CD14-positive monocyte (primary cell): ENCODE measurements around the gene CAMTA1. TPM values are rescaled to one million over a fixed set of nuclear protein-coding genes. Genes with fewer than 3 reads are reported as not detected.

Experiments
- DNase-seq, 3 donors: peaks; one replicate each; pipeline ENCODE4 v3.0.0-alpha.2; 2011 to 2022
- H2AFZ ChIP-seq: 2 replicates; pipeline ENCODE4 v1.6.0; 2012; ENCODE audit warnings: mild to moderate bottlenecking, low read depth, low read length, inconsistent platforms; ENCODE audit not compliant: insufficient read depth, poor library complexity, severe bottlenecking
- H3K27ac ChIP-seq, 2 donors: 1 replicate in 1 of 2; 2 replicates in 1 of 2; pipeline ENCODE4 v1.5.1; 2012 to 2013; ENCODE audit warnings: low read length in 2 of 2, control low read depth in 1 of 2, inconsistent platforms in 1 of 2, low read depth in 1 of 2, mild to moderate bottlenecking in 1 of 2
- H3K27me3 ChIP-seq, 2 donors: one replicate each; pipeline versions ENCODE4 v1.6.0 to v1.6.1; 2011 to 2013; ENCODE audit warnings: low read length in 2 of 2; ENCODE audit not compliant: control insufficient read depth in 2 of 2, insufficient read depth in 2 of 2
- H3K36me3 ChIP-seq, 2 donors: replicated peaks in 1 of 2; 1 replicate in 1 of 2; 2 replicates in 1 of 2; pipeline versions ENCODE4 v1.5.1 to v1.6.1; 2012 to 2013; ENCODE audit warnings: low read length in 2 of 2, control low read depth in 1 of 2, inconsistent platforms in 1 of 2, mild to moderate bottlenecking in 1 of 2; ENCODE audit not compliant: insufficient read depth in 2 of 2, control insufficient read depth in 1 of 2
- H3K4me1 ChIP-seq, 2 donors: 1 replicate in 1 of 2; 2 replicates in 1 of 2; pipeline versions ENCODE4 v1.5.1 to v1.6.1; 2012 to 2013; ENCODE audit warnings: low read length in 2 of 2, control low read depth in 1 of 2, inconsistent platforms in 1 of 2, mild to moderate bottlenecking in 1 of 2, moderate library complexity in 1 of 2; ENCODE audit not compliant: insufficient read depth in 2 of 2, control insufficient read depth in 1 of 2
- H3K4me2 ChIP-seq: replicated peaks from 2 replicates; pipeline ENCODE3; 2012; ENCODE audit warnings: low read length, moderate library complexity, mild to moderate bottlenecking; ENCODE audit not compliant: poor library complexity, severe bottlenecking; ENCODE audit errors: extremely low read depth
- H3K4me3 ChIP-seq, 3 experiments: fragments of 200-600 bp in 1 of 3; sonication (generic) in 1 of 3; replicated peaks in 1 of 3; 1 replicate in 2 of 3; 2 replicates in 1 of 3; pipeline ENCODE4 v1.5.1; 2011 to 2013; ENCODE audit warnings: low read length in 3 of 3, mild to moderate bottlenecking in 3 of 3, control low read depth in 2 of 3, low read depth in 2 of 3, inconsistent platforms in 1 of 3, moderate library complexity in 1 of 3
- H3K79me2 ChIP-seq: 2 replicates; pipeline ENCODE4 v1.6.0; 2012; ENCODE audit warnings: mild to moderate bottlenecking, control low read depth, inconsistent platforms, low read length, moderate library complexity; ENCODE audit not compliant: insufficient read depth
- H3K9ac ChIP-seq: 2 replicates; pipeline ENCODE4 v1.6.0; 2017; ENCODE audit warnings: low read length, mild to moderate bottlenecking; ENCODE audit not compliant: insufficient read depth, poor library complexity, severe bottlenecking
- H3K9me3 ChIP-seq, 2 donors: replicated peaks in 1 of 2; 1 replicate in 1 of 2; 2 replicates in 1 of 2; pipeline versions ENCODE4 v1.5.1 to v1.6.1; 2012 to 2013; ENCODE audit warnings: low read length in 2 of 2, control low read depth in 1 of 2; ENCODE audit not compliant: control insufficient read depth in 1 of 2, insufficient read depth in 1 of 2
- H4K20me1 ChIP-seq: 2 replicates; pipeline ENCODE4 v1.6.0; 2012; ENCODE audit warnings: mild to moderate bottlenecking, low read length, control low read depth, moderate library complexity; ENCODE audit not compliant: insufficient read depth
- H3K27ac Mint-ChIP-seq, 7 donors: one replicate each; pipeline ENCODE4 v1.8.0; 2020; ENCODE audit warnings: mild to moderate bottlenecking in 7 of 7, mixed read lengths in 7 of 7, moderate library complexity in 6 of 7, inconsistent platforms in 2 of 7
- H3K27me3 Mint-ChIP-seq, 3 donors: one replicate each; pipeline ENCODE4 v1.8.0; 2021 to 2022; ENCODE audit warnings: low read depth in 3 of 3, mild to moderate bottlenecking in 3 of 3, mixed read lengths in 3 of 3, moderate library complexity in 3 of 3, inconsistent platforms in 1 of 3
- H3K36me3 Mint-ChIP-seq, 2 donors: one replicate each; pipeline ENCODE4 v1.8.0; 2020; ENCODE audit warnings: mixed read lengths in 2 of 2, inconsistent platforms in 1 of 2, mild to moderate bottlenecking in 1 of 2
- H3K4me1 Mint-ChIP-seq: one replicate; pipeline ENCODE4 v1.8.0; 2020; ENCODE audit warnings: mild to moderate bottlenecking, mixed read lengths
- H3K4me3 Mint-ChIP-seq, 2 donors: one replicate each; pipeline ENCODE4 v1.8.0; 2020; ENCODE audit warnings: mild to moderate bottlenecking in 2 of 2, mixed read lengths in 2 of 2, moderate library complexity in 1 of 2
- H3K9me3 Mint-ChIP-seq, 7 donors: one replicate each; pipeline ENCODE4 v1.8.0; 2020 to 2022; ENCODE audit warnings: mixed read lengths in 7 of 7, mild to moderate bottlenecking in 6 of 7, moderate library complexity in 6 of 7, inconsistent platforms in 2 of 7
- CTCF ChIP-seq: fragments of 200-600 bp; IDR thresholded peaks from one replicate; pipeline ENCODE4 v1.8.0; 2022; ENCODE audit warnings: antibody characterized with exemption, mild to moderate bottlenecking
- WGBS: methylation state at CpG from one replicate; pipeline ENCODE4 v1.1.5; 2013; ENCODE audit warnings: missing lambda C conversion rate; ENCODE audit not compliant: insufficient coverage; 5-methylcytosine and 5-hydroxymethylcytosine counted together
- intact Hi-C, 2 donors: fragments of 100-400 bp; cut with micrococcal nuclease; formaldehyde crosslinking; loops; one replicate each; pipeline versions ENCODE4 v1.15.0 to v1.15.1; 2023
- polyA plus RNA-seq, 3 donors: library from polyadenylated mRNA; depleted of rRNA in 1 of 3; unstranded in 2 of 3; stranded (reverse) in 1 of 3; fragments of 300-500 nt in 2 of 3; fragments of >200 nt in 1 of 3; fragmentation: Illumina TruSeq in 2 of 3; gene quantifications; 1 replicate in 2 of 3; 2 replicates in 1 of 3; pipeline ENCODE4 v1.2.3, GENCODE V29; 2012 to 2021

Gene CAMTA1
- polyA plus RNA-seq, 3 donors, result 52.0 to 89.6 (median 78.3) TPM

GRCh38 chr1:6991266-6991665, 206.0 kb downstream of the CAMTA1 start:
- no peaks in the 10 kb centered on the region for H3K79me2 ChIP-seq
- peaks cover 0 to 4% of the 10 kb centered on the region in 2 donors for H3K9me3 ChIP-seq
- H3K27ac ChIP-seq, result no peak overlapping the region
- H3K36me3 ChIP-seq, result no peaks in the 10 kb centered on the region
- TF ChIP-seq CTCF, result no peak
- intact Hi-C loops, result no loop called here
- Mint-ChIP-seq H3K27ac (no peak overlapping the region), H3K4me3 (no peak overlapping the region), H3K27me3 (peaks cover 5 to 14% (median 7%) of the 10 kb centered on the region in 3 donors), H3K9me3 (peaks cover 0 to 13% (median 3%) of the 10 kb centered on the region in 7 donors), H3K36me3 (no peaks in the 10 kb centered on the region), H3K4me1 (peaks cover under 1% of the 10 kb centered on the region)
- H2AFZ ChIP-seq, result no peak overlapping the region
- H3K4me2 ChIP-seq, result no peak overlapping the region
- DNase-seq, result no peak
- H3K4me1 ChIP-seq, result no peaks in the 10 kb centered on the region
- no peak overlapping the region for H3K4me3 ChIP-seq
- peaks cover 0 to 5% of the 10 kb centered on the region in 2 donors for H3K27me3 ChIP-seq
- WGBS, result no CpG with 5 or more reads among the region's 1 CpG
- no peak overlapping the region for H3K9ac ChIP-seq
- no peaks in the 10 kb centered on the region for H4K20me1 ChIP-seq

GRCh38 chr1:6995789-6996188, 210.5 kb downstream of the CAMTA1 start:
- no peak overlapping the region for H3K9ac ChIP-seq
- intact Hi-C loops, result no loop called here
- no peaks in the 10 kb centered on the region for H3K27me3 ChIP-seq
- peaks cover 0 to 4% of the 10 kb centered on the region in 2 donors for H3K9me3 ChIP-seq
- H3K79me2 ChIP-seq, result no peaks in the 10 kb centered on the region
- H3K4me2 ChIP-seq, result no peak overlapping the region
- H3K4me3 Mint-ChIP-seq, result no peak overlapping the region
- no peaks in the 10 kb centered on the region for H3K4me1 ChIP-seq
- no peak overlapping the region for H3K4me3 ChIP-seq
- peaks cover 3% of the 10 kb centered on the region for H3K4me1 Mint-ChIP-seq
- peaks cover 1 to 6% (median 3%) of the 10 kb centered on the region in 3 donors for H3K27me3 Mint-ChIP-seq
- no peak overlapping the region for H2AFZ ChIP-seq
- H3K9me3 Mint-ChIP-seq, result peaks cover 0 to 9% (median 3%) of the 10 kb centered on the region in 7 donors
- H4K20me1 ChIP-seq, result no peaks in the 10 kb centered on the region
- no peak overlapping the region for H3K27ac Mint-ChIP-seq
- DNase-seq, result no peak
- no peaks in the 10 kb centered on the region for H3K36me3 Mint-ChIP-seq
- H3K27ac ChIP-seq, result no peak overlapping the region
- TF ChIP-seq CTCF, result no peak
- H3K36me3 ChIP-seq, result no peaks in the 10 kb centered on the region
- 94% methylated on average over 3 of the region's 5 CpGs for WGBS
